MG63 (cell line): ENCODE data around the gene EFNB2. TPM values are rescaled to one million over a fixed set of nuclear protein-coding genes. Genes with fewer than 3 reads are reported as not detected.

Source experiments
- DNase-seq: peaks from one replicate; pipeline ENCODE4 v3.0.0-alpha.2; 2020
- H3K27me3 ChIP-seq: fragments of 250-450 bp; sonication (Bioruptor Pico); 2 replicates; pipeline ENCODE4 v1.5.1; 2020; ENCODE audit warnings: mild to moderate bottlenecking, moderate library complexity
- H3K36me3 ChIP-seq: fragments of 250-450 bp; sonication (Bioruptor Pico); 2 replicates; pipeline ENCODE4 v1.5.1; 2020; ENCODE audit warnings: mild to moderate bottlenecking, moderate library complexity
- H3K4me3 ChIP-seq: fragments of 250-450 bp; sonication (Bioruptor Pico); 2 replicates; pipeline ENCODE4 v1.5.1; 2020; ENCODE audit warnings: mild to moderate bottlenecking, moderate library complexity
- H3K9me3 ChIP-seq: fragments of 250-450 bp; sonication (Bioruptor Pico); 2 replicates; pipeline ENCODE4 v1.5.1; 2020; ENCODE audit warnings: mild to moderate bottlenecking, moderate library complexity
- total RNA-seq: library from RNA; depleted of rRNA; stranded (reverse); fragments of >200 nt; shearing (Covaris generic); gene quantifications from 2 replicates; pipeline ENCODE4 v1.2.3, GENCODE V29; 2014; ENCODE audit warnings: low replicate concordance

Gene EFNB2
- total RNA-seq, 1 experiment from 2014 or later = 2.3 TPM

GRCh38 chr13:106558527-106558926, 23.1 kb upstream of the EFNB2 start:
- no peaks in the 10 kb centered on the region for H3K27me3 ChIP-seq
- no peaks in the 10 kb centered on the region for H3K9me3 ChIP-seq
- H3K36me3 ChIP-seq = peaks cover 61% of the 10 kb centered on the region
- no peak for DNase-seq
- no peak overlapping the region for H3K4me3 ChIP-seq

- no peak overlapping the region for H3K4me3 ChIP-seq
- no peaks in the 10 kb centered on the region for H3K9me3 ChIP-seq
- no peak for DNase-seq
- H3K27me3 ChIP-seq = no peaks in the 10 kb centered on the region
- H3K36me3 ChIP-seq = peaks cover 87% of the 10 kb centered on the region
These were observed 20.3 kb upstream of the EFNB2 start for GRCh38 chr13:106555631-106556328.

GRCh38 chr13:106551751-106552150, 16.3 kb upstream of the EFNB2 start:
- Histone ChIP-seq H3K4me3 (no peak overlapping the region), H3K9me3 (no peaks in the 10 kb centered on the region), H3K36me3 (peaks cover 93% of the 10 kb centered on the region), H3K27me3 (no peaks in the 10 kb centered on the region)
- DNase-seq = no peak

GRCh38 chr13:106551350-106551749, 15.9 kb upstream of the EFNB2 start:
- Histone ChIP-seq H3K27me3 (no peaks in the 10 kb centered on the region), H3K9me3 (no peaks in the 10 kb centered on the region), H3K4me3 (no peak overlapping the region), H3K36me3 (peaks cover 92% of the 10 kb centered on the region)
- DNase-seq = no peak

- H3K27me3 ChIP-seq = no peaks in the 10 kb centered on the region
- no peak overlapping the region for H3K4me3 ChIP-seq
- DNase-seq = no peak
- peaks cover 90% of the 10 kb centered on the region for H3K36me3 ChIP-seq
- no peaks in the 10 kb centered on the region for H3K9me3 ChIP-seq
These were observed 15.2 kb upstream of the EFNB2 start for GRCh38 chr13:106550570-106551135.

GRCh38 chr13:106548064-106548696, 12.7 kb upstream of the EFNB2 start:
- no peak for DNase-seq
- Histone ChIP-seq H3K4me3 (no peak overlapping the region), H3K27me3 (no peaks in the 10 kb centered on the region), H3K36me3 (peaks cover 83% of the 10 kb centered on the region), H3K9me3 (no peaks in the 10 kb centered on the region)

- H3K36me3 ChIP-seq = peaks cover 47% of the 10 kb centered on the region
- no peak for DNase-seq
- no peak overlapping the region for H3K4me3 ChIP-seq
- H3K9me3 ChIP-seq = no peaks in the 10 kb centered on the region
- no peaks in the 10 kb centered on the region for H3K27me3 ChIP-seq
These were observed 6.4 kb upstream of the EFNB2 start for GRCh38 chr13:106541826-106542225.

GRCh38 chr13:106540613-106541012, 5.2 kb upstream of the EFNB2 start:
- no peaks in the 10 kb centered on the region for H3K9me3 ChIP-seq
- peaks cover 38% of the 10 kb centered on the region for H3K36me3 ChIP-seq
- no peaks in the 10 kb centered on the region for H3K27me3 ChIP-seq
- H3K4me3 ChIP-seq = no peak overlapping the region
- DNase-seq = no peak

- no peaks in the 10 kb centered on the region for H3K27me3 ChIP-seq
- H3K9me3 ChIP-seq = no peaks in the 10 kb centered on the region
- DNase-seq = no peak
These were observed 2.1 kb upstream of the EFNB2 start for GRCh38 chr13:106537521-106537920.

GRCh38 chr13:106536244-106537034, 977 bp upstream of the EFNB2 start:
- peaks cover 8% of the 10 kb centered on the region for H3K36me3 ChIP-seq
- no peaks in the 10 kb centered on the region for H3K9me3 ChIP-seq
- H3K27me3 ChIP-seq = no peaks in the 10 kb centered on the region
- peak overlapping the region; percentile 61 for H3K4me3 ChIP-seq
- peak; percentile 75 for DNase-seq

More at GRCh38 chr13:106537521-106537920, 2.1 kb upstream of the EFNB2 start:
- peaks cover 14% of the 10 kb centered on the region for H3K36me3 ChIP-seq
- H3K4me3 ChIP-seq = no peak overlapping the region

- H3K36me3 ChIP-seq = no peaks in the 10 kb centered on the region
- no peaks in the 10 kb centered on the region for H3K9me3 ChIP-seq
- DNase-seq = peak; percentile 13
- H3K27me3 ChIP-seq = no peaks in the 10 kb centered on the region
- peak overlapping the region; percentile 61 for H3K4me3 ChIP-seq
These were observed 567 bp downstream of the EFNB2 start for GRCh38 chr13:106534639-106535551.

- Histone ChIP-seq H3K36me3 (no peaks in the 10 kb centered on the region), H3K4me3 (peak overlapping the region; percentile 53), H3K9me3 (no peaks in the 10 kb centered on the region), H3K27me3 (no peaks in the 10 kb centered on the region)
- peak; percentile 48 for DNase-seq
These were observed 1.4 kb downstream of the EFNB2 start for GRCh38 chr13:106533943-106534638.

GRCh38 chr13:106533101-106533942, 2.1 kb downstream of the EFNB2 start:
- Histone ChIP-seq H3K27me3 (no peaks in the 10 kb centered on the region), H3K4me3 (peak overlapping the region; percentile 53), H3K36me3 (no peaks in the 10 kb centered on the region), H3K9me3 (no peaks in the 10 kb centered on the region)
- DNase-seq = peak; percentile 73

- Histone ChIP-seq H3K27me3 (no peaks in the 10 kb centered on the region), H3K9me3 (no peaks in the 10 kb centered on the region), H3K4me3 (peak overlapping the region; percentile 11; the same call in 1 of the 2 replicates), H3K36me3 (no peaks in the 10 kb centered on the region)
- no peak for DNase-seq
These were observed 3.1 kb downstream of the EFNB2 start for GRCh38 chr13:106532111-106532929.
